Gastrocnemius medialis (tissue), 4 donors: ENCODE measurements around the gene TMEM255B. TPM values are rescaled to one million over a fixed set of nuclear protein-coding genes. Genes with fewer than 3 reads are reported as not detected.

Experiments
- ATAC-seq, 2 donors: fragments of 150-250 bp; one replicate each; pipeline ENCODE4 v1.9.1; 2016
- DNase-seq, 2 donors: peaks; one replicate each; pipeline ENCODE4 v3.0.0-alpha.2; 2019
- H3K27ac ChIP-seq, 4 donors: fragments of 200-600 bp; sonication (generic); 1 replicate in 1 of 4; 2 replicates in 3 of 4; pipeline ENCODE4 v1.5.1; 2016 to 2018; ENCODE audit warnings: mild to moderate bottlenecking in 2 of 4, moderate library complexity in 1 of 4
- H3K27me3 ChIP-seq, 3 donors: fragments of 200-600 bp; sonication (generic) in 2 of 3; 1 replicate in 1 of 3; 2 replicates in 2 of 3; pipeline versions ENCODE4 v1.5.1 to v1.6.0; 2016 to 2019; ENCODE audit warnings: mild to moderate bottlenecking in 1 of 3, moderate library complexity in 1 of 3
- H3K36me3 ChIP-seq, 2 donors: fragments of 200-600 bp; sonication (generic) in 1 of 2; one replicate each; pipeline ENCODE4 v1.5.1; 2017 to 2018
- H3K4me1 ChIP-seq, 2 donors: fragments of 200-600 bp; sonication (generic) in 1 of 2; one replicate each; pipeline ENCODE4 v1.5.1; 2016 to 2017; ENCODE audit warnings: mild to moderate bottlenecking in 2 of 2
- H3K4me3 ChIP-seq, 4 donors: fragments of 200-600 bp; sonication (generic) in 3 of 4; 1 replicate in 1 of 4; 2 replicates in 3 of 4; pipeline ENCODE4 v1.5.1; 2016 to 2019; ENCODE audit warnings: mild to moderate bottlenecking in 2 of 4
- H3K9me3 ChIP-seq, 3 donors: fragments of 200-600 bp; sonication (generic) in 2 of 3; 1 replicate in 1 of 3; 2 replicates in 2 of 3; pipeline ENCODE4 v1.5.1; 2016 to 2019
- POLR2A ChIP-seq, 2 donors: fragments of 450-650 bp; IDR thresholded peaks; one replicate each; pipeline ENCODE4 v1.6.1; 2017; ENCODE audit warnings: antibody characterized with exemption in 2 of 2, mild to moderate bottlenecking in 2 of 2, moderate library complexity in 2 of 2
- in situ Hi-C, 4 donors: fragments of 200-750 bp; cut with MboI; loops; one replicate each; pipeline versions ENCODE4 v1.15.0 to v1.8.0; 2017; ENCODE audit warnings: low sequenced_read_pairs in 4 of 4
- intact Hi-C: fragments of 100-400 bp; cut with DNase I; formaldehyde crosslinking; loops from one replicate; pipeline ENCODE4 v1.15.1; 2023; ENCODE audit warnings: low total_unique reads
- total RNA-seq, 4 donors: library from RNA; depleted of rRNA; stranded (reverse); fragments of >200 nt; gene quantifications; one replicate each; pipeline versions ENCODE4 v1.1.0 to v1.2.3, GENCODE V29; 2016
- TF ChIP-seq, protein P1 (sequence below), 5 experiments: fragments of 450-650 bp in 3 of 5; fragments of 200-600 bp in 2 of 5; sonication (generic) in 2 of 5; IDR thresholded peaks in 4 of 5; conservative IDR thresholded peaks in 1 of 5; 1 replicate in 4 of 5; 2 replicates in 1 of 5; pipeline ENCODE4 v1.5.1; 2016 to 2019; ENCODE audit warnings: antibody characterized with exemption in 5 of 5, mild to moderate bottlenecking in 3 of 5, moderate library complexity in 3 of 5

TMEM255B gene
- total RNA-seq, 4 donors from 2014 or later = 0.36 to 1.8 (median 0.59) TPM

GRCh38 chr13:113852536-113853517, 93.8 kb downstream of the TMEM255B start:
- TF ChIP-seq, protein P1, sequence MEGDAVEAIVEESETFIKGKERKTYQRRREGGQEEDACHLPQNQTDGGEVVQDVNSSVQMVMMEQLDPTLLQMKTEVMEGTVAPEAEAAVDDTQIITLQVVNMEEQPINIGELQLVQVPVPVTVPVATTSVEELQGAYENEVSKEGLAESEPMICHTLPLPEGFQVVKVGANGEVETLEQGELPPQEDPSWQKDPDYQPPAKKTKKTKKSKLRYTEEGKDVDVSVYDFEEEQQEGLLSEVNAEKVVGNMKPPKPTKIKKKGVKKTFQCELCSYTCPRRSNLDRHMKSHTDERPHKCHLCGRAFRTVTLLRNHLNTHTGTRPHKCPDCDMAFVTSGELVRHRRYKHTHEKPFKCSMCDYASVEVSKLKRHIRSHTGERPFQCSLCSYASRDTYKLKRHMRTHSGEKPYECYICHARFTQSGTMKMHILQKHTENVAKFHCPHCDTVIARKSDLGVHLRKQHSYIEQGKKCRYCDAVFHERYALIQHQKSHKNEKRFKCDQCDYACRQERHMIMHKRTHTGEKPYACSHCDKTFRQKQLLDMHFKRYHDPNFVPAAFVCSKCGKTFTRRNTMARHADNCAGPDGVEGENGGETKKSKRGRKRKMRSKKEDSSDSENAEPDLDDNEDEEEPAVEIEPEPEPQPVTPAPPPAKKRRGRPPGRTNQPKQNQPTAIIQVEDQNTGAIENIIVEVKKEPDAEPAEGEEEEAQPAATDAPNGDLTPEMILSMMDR (IDR thresholded peaks at IDR 0.05 in 4 of 5, conservative IDR thresholded peaks at IDR 0.05 in 1 of 5) = no peak
- intact Hi-C loops (no loop called here), in situ Hi-C loops (no loop called here)
- Histone ChIP-seq H3K27ac (peak overlapping the region; percentile 42 to 92 (median 83)), H3K36me3 (no peaks in the 10 kb centered on the region), H3K27me3 (no peaks in the 10 kb centered on the region), H3K9me3 (no peaks in the 10 kb centered on the region), H3K4me3 (no peak overlapping the region), H3K4me1 (peaks cover 64 to 67% of the 10 kb centered on the region in 2 donors)
- ATAC-seq (no peak), DNase-seq (no peak)

- H3K9me3 ChIP-seq = no peaks in the 10 kb centered on the region
- peak overlapping the region; percentile 42 to 92 (median 83) for H3K27ac ChIP-seq
- no peaks in the 10 kb centered on the region for H3K27me3 ChIP-seq
- peak in 1 of 2 donors; percentile 9 for DNase-seq
- H3K4me3 ChIP-seq = no peak overlapping the region
- intact Hi-C loops (no loop called here), in situ Hi-C loops (no loop called here)
- TF ChIP-seq, protein P1 (IDR thresholded peaks at IDR 0.05 in 4 of 5, conservative IDR thresholded peaks at IDR 0.05 in 1 of 5) = no peak
- no peak for TF ChIP-seq POLR2A (IDR thresholded peaks at IDR 0.05)
- no peak for ATAC-seq
- H3K4me1 ChIP-seq = peaks cover 59 to 66% of the 10 kb centered on the region in 2 donors
- no peaks in the 10 kb centered on the region for H3K36me3 ChIP-seq
Measured at GRCh38 chr13:113853518-113854237, 94.7 kb downstream of the TMEM255B start.

- DNase-seq = peak in 1 of 2 donors; percentile 54
- in situ Hi-C loops = no loop called here
- intact Hi-C loops = loop anchor here (1.0 kb wide), 2 partner anchors 17 to 33 kb away; no protein-coding TSS in a partner anchor
- H3K4me1 ChIP-seq = peaks cover 52 to 59% of the 10 kb centered on the region in 2 donors
- H3K36me3 ChIP-seq = no peaks in the 10 kb centered on the region
- H3K27ac ChIP-seq = peak overlapping the region; percentile 79 to 92 (median 83)
- H3K4me3 ChIP-seq = no peak overlapping the region
- no peaks in the 10 kb centered on the region for H3K9me3 ChIP-seq
- no peaks in the 10 kb centered on the region for H3K27me3 ChIP-seq
- TF ChIP-seq POLR2A (IDR thresholded peaks at IDR 0.05) = no peak
- TF ChIP-seq, protein P1 (IDR thresholded peaks at IDR 0.05 in 4 of 5, conservative IDR thresholded peaks at IDR 0.05 in 1 of 5) = no peak
- peak in 1 of 2 donors; percentile 4 for ATAC-seq
Measured at GRCh38 chr13:113854238-113855011, 95.4 kb downstream of the TMEM255B start.
